Measurements from ENCODE around the gene SMOC1.

- TF ChIP-seq SIN3A (IDR thresholded peaks at IDR 0.05; ENCODE audit: borderline replicate concordance in 2 of 2, control insufficient read depth in 1 of 2, low read depth in 2 of 2, low read length in 2 of 2), result no peak
- no peak for TF ChIP-seq BCL6 (CRISPR knock-in tag; IDR thresholded peaks at IDR 0.05)
- no peak for TF ChIP-seq ETS2 (tag; IDR thresholded peaks at IDR 0.05; ENCODE audit: borderline replicate concordance, poor library complexity, severe bottlenecking)
- no peak for TF ChIP-seq ZNF75A (CRISPR knock-in tag; IDR thresholded peaks at IDR 0.05)
- no peak for TF ChIP-seq PTRF (tag; IDR thresholded peaks at IDR 0.05)
- no peak for TF ChIP-seq HDAC6 (IDR thresholded peaks at IDR 0.05; ENCODE audit: low read depth, low read length)
- TF ChIP-seq EZH2 (IDR thresholded peaks at IDR 0.05; ENCODE audit: borderline replicate concordance, low read depth, low read length), result no peak
These were observed 5.1 kb upstream of the SMOC1 start for GRCh38 chr14:69873877-69874780.
